NCI-H2081 treated with DMSO at 0.1 percent for 48 hours (cell line): ENCODE data around the gene TAAR2.
"Not testable (repeated sequence)": the region's sequence is repeated elsewhere in the genome, so short reads cannot be mapped to it uniquely, and the experiment has no call there.

Experiments
- DNase-seq: peaks from one replicate; lab custom pipeline; 2025; lab: John Stamatoyannopoulos, UW

The TAAR2 gene

GRCh38 chr6:132612449-132613108 lies 11.5 kb downstream of the TAAR2 start:
- no peak for DNase-seq

- no peak for DNase-seq
These were observed 12.5 kb downstream of the TAAR2 start for GRCh38 chr6:132611616-132612015.

- no peak for DNase-seq
These were observed 16.4 kb downstream of the TAAR2 start for GRCh38 chr6:132607544-132608233.

GRCh38 chr6:132604635-132605152 lies 19.4 kb downstream of the TAAR2 start:
- no peak for DNase-seq

DNA sequence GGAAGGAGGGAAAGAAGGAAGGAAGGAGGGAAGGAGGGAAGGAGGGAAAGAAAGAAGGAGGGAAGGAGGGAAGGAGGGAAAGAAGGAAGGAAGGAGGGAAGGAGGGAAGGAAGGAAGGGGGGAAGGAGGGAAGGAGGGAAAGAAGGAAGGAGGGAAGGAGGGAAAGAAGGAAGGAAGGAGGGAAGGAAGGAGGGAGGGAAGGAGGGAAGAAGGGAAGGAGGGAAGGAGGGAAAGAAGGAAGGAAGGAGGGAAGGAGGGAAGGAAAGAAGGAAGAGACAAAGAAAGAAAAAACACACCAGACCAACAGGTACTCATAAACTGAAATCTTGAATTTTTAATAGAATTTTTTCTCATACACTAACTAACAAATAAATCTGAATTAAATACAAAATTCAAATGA lies 23.2 kb downstream of the TAAR2 start:
- not testable (repeated sequence) for DNase-seq

GRCh38 chr6:132598473-132598872 lies 25.6 kb downstream of the TAAR2 start:
- DNase-seq: no peak

- DNase-seq: no peak
These were observed 27.9 kb downstream of the TAAR2 start for GRCh38 chr6:132596201-132596600.

GRCh38 chr6:132592855-132593254 lies 31.2 kb downstream of the TAAR2 start:
- DNase-seq: no peak

GRCh38 chr6:132590362-132590761 lies 33.7 kb downstream of the TAAR2 start:
- DNase-seq: no peak

GRCh38 chr6:132589454-132589853 lies 34.6 kb downstream of the TAAR2 start, which contains the start of gene TAAR5:
TAAR5 (minus strand) TSS chr6:132589741; CDS start chr6:132589686, 55 bp downstream.
- no peak for DNase-seq

DNA sequence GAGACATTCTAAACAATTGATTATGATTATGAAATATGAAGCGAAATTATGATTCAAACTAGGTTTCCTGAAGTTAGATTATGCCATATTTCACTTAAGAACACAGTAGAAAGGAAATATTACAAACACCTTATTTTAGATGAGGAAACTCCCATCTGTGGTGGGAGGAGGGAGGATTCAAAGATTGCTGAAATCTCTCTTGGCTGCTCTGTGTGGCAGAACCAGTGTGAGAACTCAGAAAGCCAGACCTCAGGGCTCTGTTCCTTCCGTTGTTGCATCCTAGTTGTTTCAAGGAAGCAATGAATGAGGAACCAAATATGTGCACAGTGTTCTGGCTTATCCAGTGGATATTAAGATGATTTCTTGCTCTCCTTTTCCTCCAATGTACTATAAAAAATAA lies 36.7 kb downstream of the TAAR2 start:
- no peak for DNase-seq

GRCh38 chr6:132584698-132585097 lies 39.4 kb downstream of the TAAR2 start:
- no peak for DNase-seq

DNA sequence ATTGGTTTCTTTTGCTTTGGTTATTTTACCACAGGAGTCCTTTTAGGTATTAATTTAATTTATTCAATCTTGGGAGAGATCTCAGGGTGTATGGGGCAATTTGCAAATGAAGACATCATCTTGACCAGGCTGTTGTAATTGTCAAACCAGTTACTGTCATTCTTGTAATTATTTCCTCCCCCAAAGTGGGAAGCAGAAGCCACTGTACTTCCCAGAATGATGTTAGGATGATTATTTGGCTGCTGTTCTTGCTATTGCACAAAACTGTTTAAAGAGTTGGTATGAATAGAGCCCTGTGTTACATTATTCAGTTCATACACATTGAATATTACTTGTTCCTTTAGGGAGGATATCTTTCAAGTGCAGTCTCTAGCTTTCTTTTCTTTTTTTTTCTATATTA lies 52.3 kb downstream of the TAAR2 start:
- no peak for DNase-seq

- DNase-seq: no peak
These were observed 53.8 kb downstream of the TAAR2 start, which contains the start of gene TAAR6 for GRCh38 chr6:132570221-132570777. TAAR6 (plus strand) TSS chr6:132570322; CDS start chr6:132570322, 0 bp downstream.

DNA sequence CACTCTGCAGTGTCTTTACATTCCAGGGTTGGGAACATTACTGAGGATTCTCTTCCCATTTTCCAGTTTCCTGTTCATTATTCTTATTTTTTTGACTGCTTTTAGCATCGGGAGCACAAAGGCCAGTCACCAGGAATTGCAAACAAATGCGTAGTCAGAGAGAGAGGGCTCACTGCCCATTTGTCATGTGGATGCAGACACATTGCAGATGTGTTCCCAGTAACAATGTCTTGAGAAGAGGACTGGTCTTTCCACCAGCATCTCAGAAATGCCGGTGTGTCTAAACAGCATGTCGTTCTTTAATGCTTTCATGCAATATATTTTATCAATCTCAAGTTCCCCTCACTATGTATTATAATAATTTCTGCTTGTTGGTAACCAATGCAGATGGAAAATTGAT lies 54.9 kb downstream of the TAAR2 start:
- DNase-seq: no peak

GRCh38 chr6:132568611-132569010 lies 55.5 kb downstream of the TAAR2 start:
- DNase-seq: no peak

DNA sequence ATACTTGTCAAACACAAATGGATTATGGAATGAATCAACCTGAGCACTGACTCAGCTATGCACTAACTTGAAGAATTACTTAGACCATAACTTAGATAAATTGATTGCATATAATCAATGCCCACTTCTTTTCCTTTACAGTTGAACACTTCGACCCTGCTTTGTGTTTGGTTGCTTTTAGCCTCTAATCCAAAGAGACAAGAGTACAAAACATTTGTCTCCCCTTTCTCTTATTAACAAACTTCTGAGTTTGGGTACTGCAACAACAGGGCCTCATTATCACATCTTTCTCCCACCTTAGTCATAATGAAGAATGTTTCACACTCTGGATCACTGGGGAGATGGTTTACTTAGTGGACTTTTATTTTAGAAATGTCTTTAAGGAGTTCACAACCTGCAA lies 56.5 kb downstream of the TAAR2 start:
- no peak for DNase-seq
